CD4-positive, alpha-beta T cell treated with Interleukin-6 for 4 hours (primary cell): Measurements from ENCODE around the gene CANT1.
"Not testable (repeated sequence)": the region's sequence is repeated elsewhere in the genome, so short reads cannot be mapped to it uniquely, and the experiment has no call there.

Experiments used
- DNase-seq: peaks from one replicate; pipeline ENCODE4 v3.0.0-alpha.2; 2020; ENCODE audit warnings: mixed read lengths

CANT1 gene

DNA sequence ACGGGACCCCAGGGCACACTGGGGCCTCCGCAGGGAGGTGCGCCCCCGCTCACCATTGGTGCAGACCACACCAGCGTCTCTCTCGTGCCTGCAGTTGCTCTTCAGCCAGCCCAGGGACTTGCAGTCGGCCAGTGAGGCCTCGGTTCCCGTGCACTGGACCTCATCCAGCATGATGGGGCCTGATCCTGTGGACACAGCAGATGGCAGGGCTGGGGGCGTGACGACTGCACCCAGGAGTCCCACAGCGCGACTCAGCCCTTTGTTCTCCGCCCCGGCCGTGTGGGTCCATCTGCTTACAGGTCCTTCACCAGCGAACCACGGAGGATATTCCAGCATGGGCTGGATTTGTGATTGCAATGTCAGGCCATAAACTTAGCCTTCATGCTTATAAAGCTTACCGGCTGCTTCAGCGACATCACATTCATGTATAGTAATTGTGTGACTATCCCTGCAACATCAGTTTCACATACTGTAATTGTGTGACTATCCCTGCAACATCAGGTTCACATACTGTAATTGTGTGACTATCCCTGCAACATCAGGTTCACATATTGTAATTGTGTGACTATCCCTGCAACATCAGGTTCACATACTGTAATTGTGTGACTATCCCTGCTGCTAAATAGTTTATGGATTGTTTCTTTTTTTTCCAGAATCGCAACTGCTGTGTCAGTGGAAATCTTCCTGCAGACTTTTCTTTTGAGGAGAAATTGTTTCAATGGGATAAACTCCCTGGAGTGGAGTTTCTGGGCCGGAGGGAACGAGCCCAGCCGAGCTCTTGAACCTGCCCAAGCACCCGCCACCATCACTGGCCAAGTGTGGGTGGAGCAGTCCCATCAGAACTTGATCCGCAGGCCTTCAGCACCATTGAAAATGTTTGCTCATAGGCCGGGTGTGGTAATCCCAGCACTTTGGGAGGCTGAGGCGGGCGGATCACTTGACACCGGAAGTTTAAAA, 34.7 kb downstream of the CANT1 start:
- no peak for DNase-seq

GRCh38 chr17:78973792-78974520, 35.6 kb downstream of the CANT1 start:
- no peak for DNase-seq

- no peak for DNase-seq
Measured at GRCh38 chr17:78973196-78973595, 36.4 kb downstream of the CANT1 start.

GRCh38 chr17:78972507-78973105, 37.0 kb downstream of the CANT1 start:
- DNase-seq = no peak

GRCh38 chr17:78971756-78972506, 37.6 kb downstream of the CANT1 start:
- DNase-seq = no peak

GRCh38 chr17:78970834-78971755, 38.5 kb downstream of the CANT1 start:
- DNase-seq = peak; percentile 84

- DNase-seq = no peak
Measured at GRCh38 chr17:78969865-78970264, 39.7 kb downstream of the CANT1 start.

DNA sequence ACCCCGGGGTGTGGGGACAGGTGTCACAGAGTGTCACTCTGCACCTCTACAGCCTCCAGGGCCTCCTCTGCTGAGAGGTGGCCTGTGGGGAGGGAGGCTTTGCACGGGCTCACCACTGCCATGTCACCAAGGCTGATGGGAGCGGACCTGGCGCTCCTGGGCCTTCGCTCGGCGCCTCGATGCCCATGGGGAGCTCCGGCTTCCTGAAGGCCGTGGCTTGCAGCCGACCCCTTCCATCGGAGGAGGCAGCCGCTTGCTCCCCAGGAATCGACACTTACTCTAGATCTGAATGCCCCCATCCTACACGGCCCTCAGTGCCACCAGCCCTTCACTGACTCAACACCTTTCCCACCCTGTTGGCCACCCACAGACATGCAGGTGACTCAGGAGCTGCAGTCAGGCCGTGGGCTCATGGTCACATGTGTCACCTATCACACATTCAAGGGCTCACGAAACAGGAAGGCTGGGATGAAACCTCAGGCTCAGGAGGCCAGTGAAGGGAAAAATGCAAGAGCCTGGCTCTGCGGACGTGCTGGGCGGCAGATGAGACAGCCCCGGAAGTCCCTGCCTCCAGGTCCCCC, 41.7 kb downstream of the CANT1 start:
- no peak for DNase-seq

GRCh38 chr17:78966910-78967600, 42.5 kb downstream of the CANT1 start:
- DNase-seq = no peak

GRCh38 chr17:78966123-78966813, 43.3 kb downstream of the CANT1 start:
- DNase-seq = no peak

- DNase-seq = no peak
Measured at GRCh38 chr17:78965491-78965924, 44.1 kb downstream of the CANT1 start.

DNA sequence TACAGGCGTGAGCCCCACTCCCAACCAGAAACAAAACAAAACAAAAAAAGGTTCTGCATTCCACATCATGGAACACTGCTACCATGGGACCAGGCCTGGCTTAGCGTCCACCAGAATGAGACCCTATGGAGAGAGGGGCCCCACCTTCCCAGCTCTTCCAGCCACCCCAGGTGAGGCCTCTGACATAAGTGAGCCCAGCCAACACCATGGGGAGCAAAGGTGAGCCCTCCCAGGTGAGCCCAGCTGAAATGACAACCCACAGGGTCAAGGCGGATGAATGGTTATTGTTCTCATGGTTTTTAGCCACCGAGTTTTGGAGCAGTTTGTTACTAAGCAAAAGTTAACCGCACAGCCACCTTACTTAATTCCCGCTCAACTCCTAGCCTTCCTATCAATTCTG, 46.2 kb downstream of the CANT1 start:
- no peak for DNase-seq

DNA sequence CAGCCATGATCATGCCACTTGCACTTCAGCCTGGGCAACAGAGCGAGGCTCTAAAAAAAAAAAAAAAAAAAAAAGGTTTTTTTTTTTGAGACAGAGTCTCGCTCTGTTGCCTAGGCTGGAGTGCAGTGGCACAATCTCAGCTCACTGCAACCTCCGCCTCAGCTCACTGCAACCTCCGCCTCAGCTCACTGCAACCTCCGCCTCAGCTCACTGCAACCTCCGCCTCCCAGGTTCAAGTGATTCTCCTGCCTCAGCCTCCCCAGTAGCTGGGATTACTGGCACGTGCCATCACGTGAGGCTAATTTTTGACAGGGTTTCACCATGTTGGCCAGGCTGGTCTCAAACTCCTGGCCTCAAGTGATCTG, 46.6 kb downstream of the CANT1 start:
- DNase-seq = not testable (repeated sequence)

DNA sequence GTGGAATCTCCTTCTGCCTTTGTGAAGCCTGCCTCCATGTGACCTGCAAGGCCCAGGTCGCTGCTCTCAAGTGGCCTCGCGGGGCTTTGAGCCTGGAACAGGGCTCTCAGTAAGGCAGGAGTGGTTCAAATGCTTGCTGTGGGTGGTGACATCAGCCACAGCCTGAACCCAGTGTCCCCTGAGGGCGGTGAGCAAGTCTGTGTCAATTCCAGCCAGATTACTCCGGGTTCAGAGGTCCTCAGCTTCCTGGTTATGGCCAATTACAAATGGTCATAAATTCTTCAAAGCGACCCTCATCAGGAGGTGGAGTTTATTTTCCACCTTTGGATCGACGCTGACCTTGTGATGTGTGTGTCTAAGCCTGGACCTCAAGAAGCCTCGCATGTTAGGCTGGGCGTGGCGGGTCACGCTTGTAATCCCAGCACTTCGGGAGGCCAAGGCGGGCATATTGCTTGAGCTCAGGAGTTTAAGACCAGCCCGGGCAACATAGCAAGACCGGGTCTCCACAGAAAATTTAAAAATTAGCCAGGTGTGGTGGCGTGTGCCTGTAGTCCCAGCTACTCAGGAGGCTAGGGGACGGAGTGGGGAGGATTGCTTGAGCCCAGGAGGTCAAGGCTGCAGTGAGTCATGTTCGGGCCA, 47.1 kb downstream of the CANT1 start:
- DNase-seq = no peak

GRCh38 chr17:78961571-78961970, 48.0 kb downstream of the CANT1 start:
- no peak for DNase-seq

- DNase-seq = no peak
Measured at GRCh38 chr17:78960928-78961327, 48.6 kb downstream of the CANT1 start.

DNA sequence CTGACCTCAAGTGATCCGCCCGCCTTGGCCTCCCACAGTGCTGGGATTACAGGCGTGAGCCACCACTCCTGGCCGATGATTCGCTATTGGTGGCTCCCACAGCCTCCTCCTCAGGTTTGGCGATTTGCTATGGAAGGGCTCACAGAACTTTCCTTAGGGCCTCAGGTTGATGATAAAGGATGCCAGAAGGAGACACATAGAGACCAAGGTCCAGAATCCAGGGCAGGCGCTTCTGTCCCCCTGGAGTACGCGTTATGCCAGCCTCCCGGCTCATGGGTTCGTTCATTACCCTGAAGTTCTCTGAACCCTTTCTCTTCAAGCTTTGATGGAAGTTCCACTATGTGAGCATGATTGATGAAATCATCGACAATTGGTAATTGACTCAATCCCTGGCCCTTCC, 49.8 kb downstream of the CANT1 start:
- no peak for DNase-seq

GRCh38 chr17:78958641-78959127, 50.9 kb downstream of the CANT1 start:
- DNase-seq = no peak

- DNase-seq = no peak
Measured at GRCh38 chr17:78957128-78957527, 52.4 kb downstream of the CANT1 start.
